Hepatocyte (in vitro differentiated cells): ENCODE measurements around the gene CACNA2D4. TPM values are rescaled to one million over a fixed set of nuclear protein-coding genes. Genes with fewer than 3 reads are reported as not detected.

Experiments used
- DNase-seq: peaks from one replicate; pipeline ENCODE4 v3.0.0-alpha.2; 2016; ENCODE audit warnings: low spot score
- H2AFZ ChIP-seq: fragments of 200-600 bp; sonication (generic); 2 replicates; pipeline ENCODE4 v1.6.0; 2016; ENCODE audit warnings: antibody characterized with exemption, mild to moderate bottlenecking
- H3K27ac ChIP-seq: fragments of 200-600 bp; sonication (generic); 2 replicates; pipeline ENCODE4 v1.5.1; 2016; ENCODE audit warnings: mild to moderate bottlenecking
- H3K27me3 ChIP-seq: fragments of 200-600 bp; sonication (generic); 2 replicates; pipeline ENCODE4 v1.6.1; 2016
- H3K36me3 ChIP-seq: fragments of 200-600 bp; sonication (generic); replicated peaks from 2 replicates; pipeline ENCODE4 v1.5.1; 2016; ENCODE audit warnings: low read depth; ENCODE audit not compliant: insufficient read depth
- H3K4me1 ChIP-seq: fragments of 200-600 bp; sonication (generic); 2 replicates; pipeline ENCODE4 v1.5.1; 2016; ENCODE audit warnings: mild to moderate bottlenecking, moderate library complexity; ENCODE audit not compliant: insufficient read depth
- H3K4me2 ChIP-seq: fragments of 200-600 bp; sonication (generic); 2 replicates; pipeline ENCODE4 v1.6.0; 2016
- H3K4me3 ChIP-seq: fragments of 200-600 bp; sonication (generic); 2 replicates; pipeline ENCODE4 v1.5.1; 2016; ENCODE audit warnings: mild to moderate bottlenecking
- H3K79me2 ChIP-seq: fragments of 200-600 bp; sonication (generic); 2 replicates; pipeline ENCODE4 v1.6.0; 2017; ENCODE audit warnings: mild to moderate bottlenecking
- H3K9me2 ChIP-seq: fragments of 200-600 bp; sonication (generic); replicated peaks from 2 replicates; pipeline ENCODE4 v1.6.0; 2017; ENCODE audit warnings: mild to moderate bottlenecking; ENCODE audit not compliant: insufficient read depth
- H3K9me3 ChIP-seq: fragments of 200-600 bp; sonication (generic); 2 replicates; pipeline ENCODE4 v1.5.1; 2016; ENCODE audit warnings: low read depth, mild to moderate bottlenecking
- H4K20me1 ChIP-seq: fragments of 200-600 bp; sonication (generic); 2 replicates; pipeline ENCODE4 v1.6.0; 2016; ENCODE audit warnings: mild to moderate bottlenecking; ENCODE audit not compliant: insufficient read depth, poor library complexity, severe bottlenecking
- CTCF ChIP-seq: fragments of 200-600 bp; sonication (generic); IDR thresholded peaks from 2 replicates; pipeline ENCODE4 v1.5.1; 2016; ENCODE audit warnings: antibody characterized with exemption, mild to moderate bottlenecking; ENCODE audit not compliant: poor library complexity
- EZH2 ChIP-seq: fragments of 200-600 bp; sonication (generic); IDR thresholded peaks from 2 replicates; pipeline ENCODE4 v1.6.1; 2016; ENCODE audit warnings: antibody characterized with exemption, mild to moderate bottlenecking, borderline replicate concordance
- EZH2phosphoT487 ChIP-seq: fragments of 200-600 bp; sonication (generic); IDR thresholded peaks from one replicate; pipeline ENCODE4 v1.6.1; 2018; ENCODE audit warnings: antibody characterized with exemption, mild to moderate bottlenecking, low read depth, moderate library complexity; ENCODE audit not compliant: unreplicated experiment, severe bottlenecking
- WGBS: methylation state at CpG from one replicate; pipeline ENCODE4 v1.1.6; 2016; ENCODE audit warnings: low lambda C conversion rate; ENCODE audit errors: missing lambda C conversion rate; 5-methylcytosine and 5-hydroxymethylcytosine counted together
- polyA plus RNA-seq: library from polyadenylated mRNA; unstranded; fragments of >200 nt; fragmentation: Nextera tagmentation; extraction: Ambion mirVana; gene quantifications from 2 replicates; pipeline ENCODE4 v1.2.1, GENCODE V29; 2016
- total RNA-seq: library from RNA; depleted of rRNA; stranded (reverse); fragments of >200 nt; gene quantifications from 2 replicates; pipeline ENCODE4 v1.2.3, GENCODE V29; 2014

The CACNA2D4 gene
- total and polyA plus RNA-seq, 2 experiments from 2014 or later, result 1.3 to 2.1 TPM

DNA sequence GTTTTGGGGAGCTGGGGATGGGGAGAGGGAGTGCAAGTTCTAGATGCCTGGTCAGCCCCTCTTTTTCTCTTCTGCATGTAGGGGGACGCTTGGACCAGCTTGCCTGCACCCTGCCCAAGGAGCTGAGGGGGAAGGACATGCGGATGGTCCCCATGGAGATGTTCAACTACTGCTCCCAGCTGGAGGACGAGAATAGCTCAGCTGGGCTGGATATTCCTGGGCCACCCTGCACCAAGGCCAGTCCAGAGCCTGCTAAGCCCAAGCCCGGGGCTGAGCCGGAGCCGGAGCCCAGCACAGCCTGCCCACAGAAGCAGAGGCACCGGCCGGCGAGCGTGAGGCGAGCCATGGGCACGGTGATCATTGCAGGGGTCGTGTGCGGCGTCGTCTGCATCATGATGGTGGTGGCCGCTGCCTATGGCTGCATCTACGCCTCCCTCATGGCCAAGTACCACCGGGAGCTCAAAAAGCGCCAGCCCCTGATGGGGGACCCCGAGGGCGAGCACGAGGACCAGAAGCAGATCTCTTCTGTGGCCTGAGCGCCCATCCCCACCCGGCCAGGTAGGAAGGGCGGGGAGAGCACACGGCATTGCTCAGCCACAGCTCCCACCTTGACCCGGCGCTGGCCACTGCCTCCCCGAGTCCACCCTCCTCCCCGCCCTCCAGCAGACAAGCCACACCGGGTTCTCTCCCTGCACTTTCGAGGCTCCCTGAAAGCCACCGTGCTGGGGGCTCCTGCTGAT is 84.1 kb downstream of the CACNA2D4 start:
- Histone ChIP-seq H3K27me3 (no peaks in the 10 kb centered on the region), H3K79me2 (no peaks in the 10 kb centered on the region), H3K27ac (no peak overlapping the region), H3K4me3 (no peak overlapping the region), H3K4me1 (no peaks in the 10 kb centered on the region), H2AFZ (no peak overlapping the region), H4K20me1 (no peaks in the 10 kb centered on the region), H3K4me2 (no peak overlapping the region), H3K9me3 (no peaks in the 10 kb centered on the region), H3K9me2 (no peaks in the 10 kb centered on the region), H3K36me3 (no peaks in the 10 kb centered on the region)
- TF ChIP-seq EZH2phosphoT487 (no peak), EZH2 (no peak), CTCF (no peak)
- WGBS, result 94% methylated on average over 28 of the region's 34 CpGs
- DNase-seq, result no peak

DNA sequence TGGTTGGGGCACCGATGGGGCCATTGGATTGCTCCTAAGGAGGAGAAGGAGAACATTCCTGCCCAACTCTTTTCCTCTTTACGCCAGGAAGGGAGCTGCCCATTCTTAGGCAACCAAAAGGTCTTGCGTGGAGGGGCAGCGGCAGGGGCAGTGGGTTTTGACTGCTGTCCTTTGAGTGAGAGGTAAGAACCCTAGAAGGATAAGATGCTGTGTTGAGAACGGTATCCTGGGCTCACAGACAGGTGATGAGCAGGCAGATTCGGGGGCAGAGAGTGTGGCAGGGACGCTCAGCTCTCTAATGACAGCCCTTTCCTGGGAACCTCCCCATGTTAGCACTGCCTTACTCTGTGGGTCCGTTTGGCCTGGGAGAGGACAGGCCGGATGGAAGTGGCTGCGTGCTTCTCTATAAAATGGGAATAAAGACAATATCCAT is 84.8 kb downstream of the CACNA2D4 start:
- no peaks in the 10 kb centered on the region for H3K9me2 ChIP-seq
- no peaks in the 10 kb centered on the region for H4K20me1 ChIP-seq
- H3K9me3 ChIP-seq, result no peaks in the 10 kb centered on the region
- H3K27ac ChIP-seq, result no peak overlapping the region
- H3K27me3 ChIP-seq, result no peaks in the 10 kb centered on the region
- no peak for DNase-seq
- H3K36me3 ChIP-seq, result no peaks in the 10 kb centered on the region
- H3K4me2 ChIP-seq, result no peak overlapping the region
- WGBS, result 83% methylated on average over 10 of the region's 10 CpGs
- no peaks in the 10 kb centered on the region for H3K4me1 ChIP-seq
- no peak overlapping the region for H3K4me3 ChIP-seq
- H3K79me2 ChIP-seq, result no peaks in the 10 kb centered on the region
- TF ChIP-seq CTCF (no peak), EZH2 (no peak), EZH2phosphoT487 (no peak)
- no peak overlapping the region for H2AFZ ChIP-seq

DNA sequence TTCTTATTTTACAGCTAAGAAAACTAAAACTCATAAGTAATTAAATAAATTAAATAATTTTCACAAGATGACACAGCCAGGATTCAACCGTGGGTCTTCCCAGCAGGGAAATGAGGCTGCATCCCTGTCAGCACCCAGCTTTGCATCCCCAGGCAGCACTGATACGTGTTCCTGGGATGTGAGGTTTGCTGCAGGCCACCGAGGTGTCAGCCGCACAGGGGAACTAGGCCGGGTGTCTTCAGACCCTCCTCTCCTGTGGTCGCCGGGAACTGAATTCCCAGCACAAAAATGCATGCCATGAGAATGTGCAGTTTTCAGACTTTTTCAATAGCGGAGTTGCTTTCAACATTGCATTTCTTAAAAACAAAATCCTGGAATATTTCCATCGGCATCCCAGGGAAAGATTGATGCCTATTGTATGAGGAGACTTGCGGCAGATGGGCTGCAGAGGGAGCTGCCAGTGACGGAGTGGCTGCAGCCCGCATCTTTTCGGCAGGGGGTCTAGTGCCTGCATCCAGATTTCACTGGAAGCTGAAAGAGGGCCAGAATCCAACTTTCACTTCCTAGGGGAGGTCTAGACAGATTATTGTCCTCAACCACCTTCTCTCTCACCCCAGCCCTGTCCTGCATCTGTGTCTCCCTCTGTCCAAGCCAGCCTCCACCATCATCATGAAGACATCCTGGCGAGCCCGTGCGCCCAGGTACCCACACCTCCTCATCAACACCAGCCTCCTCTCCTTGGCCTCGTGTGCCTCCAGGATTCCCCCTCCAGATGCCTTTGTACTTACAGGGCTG is 85.5 kb downstream of the CACNA2D4 start:
- no peaks in the 10 kb centered on the region for H3K79me2 ChIP-seq
- no peaks in the 10 kb centered on the region for H3K4me1 ChIP-seq
- 89% methylated on average over 17 of the region's 17 CpGs for WGBS
- no peak for DNase-seq
- H3K27me3 ChIP-seq, result no peaks in the 10 kb centered on the region
- no peaks in the 10 kb centered on the region for H4K20me1 ChIP-seq
- H3K36me3 ChIP-seq, result no peaks in the 10 kb centered on the region
- no peak overlapping the region for H3K4me2 ChIP-seq
- no peak overlapping the region for H2AFZ ChIP-seq
- no peak overlapping the region for H3K27ac ChIP-seq
- no peaks in the 10 kb centered on the region for H3K9me2 ChIP-seq
- no peaks in the 10 kb centered on the region for H3K9me3 ChIP-seq
- TF ChIP-seq EZH2 (no peak), CTCF (no peak), EZH2phosphoT487 (no peak)
- H3K4me3 ChIP-seq, result no peak overlapping the region
